ENCODE data around the gene ALDH3A1. TPM values are rescaled to one million over a fixed set of nuclear protein-coding genes. Genes with fewer than 3 reads are reported as not detected.

ALDH3A1 gene
- total RNA-seq, 1 experiment from 2014 or later = 0.39 TPM

DNA sequence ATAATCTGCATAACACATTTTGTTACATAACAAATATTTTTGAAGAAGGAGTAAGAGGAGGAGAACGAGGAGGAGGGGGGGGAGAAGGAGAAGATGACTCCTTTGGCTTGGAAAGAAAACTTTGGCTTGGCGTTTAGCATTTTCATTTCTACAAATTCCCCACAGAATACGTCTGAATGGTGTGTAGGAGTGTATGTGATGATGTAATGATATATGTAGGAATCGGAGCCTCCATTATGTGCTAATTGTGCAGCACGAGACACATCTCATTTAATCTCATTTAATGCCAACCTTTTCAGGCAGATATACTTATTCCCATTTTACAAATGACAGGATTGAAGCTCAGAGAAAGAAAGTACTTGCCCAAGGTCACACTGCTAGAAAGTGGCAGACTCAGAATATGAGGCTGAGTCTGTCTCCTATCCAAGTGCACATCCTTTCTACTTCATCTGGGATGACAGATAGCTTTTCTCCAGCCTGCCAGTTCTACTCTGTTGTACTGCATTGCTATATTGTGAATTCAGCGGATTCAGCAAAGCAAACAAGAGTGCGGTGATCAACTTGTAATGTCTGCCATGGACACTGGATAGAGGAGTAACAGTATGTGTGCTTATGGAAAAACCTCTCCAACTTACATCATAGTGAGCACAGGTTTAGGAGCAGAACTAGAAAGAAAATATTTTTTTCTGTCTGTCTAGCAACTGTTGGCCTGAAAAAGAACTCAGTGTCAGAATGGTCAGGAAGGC is 21.3 kb downstream of the ALDH3A1 start:
- Histone ChIP-seq H3K14ac (ENCODE audit: insufficient read depth, low read length) (no peak overlapping the region), H4K20me1 (ENCODE audit: control insufficient read depth, insufficient read depth, insufficient read length) (no peaks in the 10 kb centered on the region), H3K23me2 (ENCODE audit: insufficient read length, low read depth, low read length, poor library complexity, severe bottlenecking) (no peaks in the 10 kb centered on the region), H3T11ph (ENCODE audit: low read length) (no peak overlapping the region), H2BK12ac (ENCODE audit: insufficient read length, low read depth, low read length) (no peak overlapping the region), H3K9me3 (ENCODE audit: control insufficient read depth, low read depth, low read length) (no peaks in the 10 kb centered on the region), H3K79me2 (ENCODE audit: insufficient read depth, low read length) (no peaks in the 10 kb centered on the region), H3K27me3 (ENCODE audit: insufficient read depth, low read length) (no peaks in the 10 kb centered on the region), H4K8ac (replicated peaks; ENCODE audit: insufficient read length, low read depth, low read length) (no peak overlapping the region), H3K18ac (ENCODE audit: insufficient read length, low read depth, low read length) (no peak overlapping the region), H2BK5ac (ENCODE audit: insufficient read length, low read length) (no peak overlapping the region), H3K4ac (ENCODE audit: low read depth, low read length) (no peak overlapping the region), H2BK20ac (ENCODE audit: low read depth, low read length, poor library complexity, severe bottlenecking) (no peak overlapping the region), H3K23ac (ENCODE audit: insufficient read length, low read depth, low read length) (no peak overlapping the region), H3K27ac (ENCODE audit: insufficient read length, low read depth, low read length) (no peak overlapping the region), H4K91ac (ENCODE audit: insufficient read length, low read depth, low read length) (no peak overlapping the region), H4K5ac (ENCODE audit: insufficient read length, low read depth, low read length) (no peak overlapping the region), H3K4me2 (ENCODE audit: insufficient read depth, insufficient read length, low read length) (no peak overlapping the region), H2AFZ (ENCODE audit: low read length) (no peak overlapping the region), H3K56ac (ENCODE audit: insufficient read length, low read depth, low read length) (no peak overlapping the region), H2AK5ac (ENCODE audit: insufficient read length, low read length) (no peak overlapping the region), H2BK15ac (ENCODE audit: low read depth, low read length) (no peak overlapping the region), H3K4me1 (ENCODE audit: insufficient read depth, low read length) (no peaks in the 10 kb centered on the region), H2BK120ac (ENCODE audit: low read depth, low read length, poor library complexity, severe bottlenecking) (no peak overlapping the region), H3K79me1 (ENCODE audit: insufficient read depth, low read depth, low read length, poor library complexity, severe bottlenecking) (no peaks in the 10 kb centered on the region), H3K9ac (ENCODE audit: extremely low read depth, insufficient read length, low read length) (no peak overlapping the region)
- TF ChIP-seq, protein P1, sequence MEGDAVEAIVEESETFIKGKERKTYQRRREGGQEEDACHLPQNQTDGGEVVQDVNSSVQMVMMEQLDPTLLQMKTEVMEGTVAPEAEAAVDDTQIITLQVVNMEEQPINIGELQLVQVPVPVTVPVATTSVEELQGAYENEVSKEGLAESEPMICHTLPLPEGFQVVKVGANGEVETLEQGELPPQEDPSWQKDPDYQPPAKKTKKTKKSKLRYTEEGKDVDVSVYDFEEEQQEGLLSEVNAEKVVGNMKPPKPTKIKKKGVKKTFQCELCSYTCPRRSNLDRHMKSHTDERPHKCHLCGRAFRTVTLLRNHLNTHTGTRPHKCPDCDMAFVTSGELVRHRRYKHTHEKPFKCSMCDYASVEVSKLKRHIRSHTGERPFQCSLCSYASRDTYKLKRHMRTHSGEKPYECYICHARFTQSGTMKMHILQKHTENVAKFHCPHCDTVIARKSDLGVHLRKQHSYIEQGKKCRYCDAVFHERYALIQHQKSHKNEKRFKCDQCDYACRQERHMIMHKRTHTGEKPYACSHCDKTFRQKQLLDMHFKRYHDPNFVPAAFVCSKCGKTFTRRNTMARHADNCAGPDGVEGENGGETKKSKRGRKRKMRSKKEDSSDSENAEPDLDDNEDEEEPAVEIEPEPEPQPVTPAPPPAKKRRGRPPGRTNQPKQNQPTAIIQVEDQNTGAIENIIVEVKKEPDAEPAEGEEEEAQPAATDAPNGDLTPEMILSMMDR (conservative IDR thresholded peaks at IDR 0.05) = no peak
- Mint-ChIP-seq H3K27me3 (ENCODE audit: low read depth) (peaks cover 4% of the 10 kb centered on the region), H3K4me1 (no peaks in the 10 kb centered on the region), H3K36me3 (ENCODE audit: insufficient read depth in 1 of 3, low read depth in 3 of 3) (no peaks in the 10 kb centered on the region), H3K4me3 (no peak overlapping the region), H3K27ac (no peak overlapping the region), H3K9me3 (no peaks in the 10 kb centered on the region)
- DNase-seq = no peak
- no CpG with 5 or more reads among the region's 7 CpGs for WGBS (ENCODE audit: extremely low coverage, insufficient read length, low lambda C conversion rate)
